ENCODE measurements around the gene LYSMD2. TPM values are rescaled to one million over a fixed set of nuclear protein-coding genes. Genes with fewer than 3 reads are reported as not detected.
A peak's percentile ranks its signal among the peaks of the same experiment; 100 is the strongest.

Gene LYSMD2
- total RNA-seq, 1 donor from 2014 or later: 4.3 TPM

DNA sequence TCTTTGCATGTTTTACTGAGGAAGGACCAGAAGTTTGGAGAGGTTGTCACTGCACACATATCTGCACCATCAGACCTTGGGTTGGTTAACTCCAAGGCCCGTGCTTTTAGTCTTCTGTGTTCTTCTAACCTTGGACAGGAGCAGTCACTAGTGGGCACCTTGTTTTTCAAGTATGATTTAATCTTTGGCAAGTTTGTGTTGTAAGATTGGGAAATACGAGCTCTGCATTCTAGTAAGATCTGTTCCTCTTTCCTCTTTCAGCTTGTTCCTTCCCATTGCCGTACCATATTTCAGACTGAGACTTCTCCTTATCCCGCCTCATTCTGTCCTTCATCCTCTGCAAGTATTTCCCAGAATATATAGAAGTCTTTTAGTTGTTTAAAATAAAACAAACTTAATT is 19.0 kb upstream of the LYSMD2 start:
- intact Hi-C loops (cut with DNase I): no loop called here

DNA sequence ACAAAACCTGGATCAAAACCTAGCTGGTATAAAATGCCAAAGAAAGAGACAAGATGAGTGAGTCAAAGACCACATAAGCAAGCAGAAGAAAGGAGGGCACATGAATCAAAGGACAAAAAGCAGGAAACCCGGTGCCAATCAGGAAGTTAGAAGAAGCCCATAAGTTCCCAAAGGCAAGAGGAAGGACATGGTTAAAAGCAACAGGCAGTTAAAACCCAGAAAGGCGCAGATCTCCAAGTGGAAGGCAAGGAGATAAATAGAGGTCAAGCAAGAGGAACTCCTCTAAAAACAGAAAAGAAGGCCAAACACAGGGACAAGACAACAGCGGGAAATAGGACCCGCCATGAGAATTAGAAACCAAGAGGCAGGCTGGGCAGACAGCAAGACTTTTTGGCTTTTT is 18.3 kb upstream of the LYSMD2 start:
- DNase-seq (no peak), ATAC-seq (ENCODE audit: poor library complexity) (no peak)
- intact Hi-C loops (cut with DNase I): no loop called here

More for the DNA sequence above, 19.0 kb upstream of the LYSMD2 start:
- ATAC-seq (ENCODE audit: poor library complexity) (no peak), DNase-seq (no peak)

DNA sequence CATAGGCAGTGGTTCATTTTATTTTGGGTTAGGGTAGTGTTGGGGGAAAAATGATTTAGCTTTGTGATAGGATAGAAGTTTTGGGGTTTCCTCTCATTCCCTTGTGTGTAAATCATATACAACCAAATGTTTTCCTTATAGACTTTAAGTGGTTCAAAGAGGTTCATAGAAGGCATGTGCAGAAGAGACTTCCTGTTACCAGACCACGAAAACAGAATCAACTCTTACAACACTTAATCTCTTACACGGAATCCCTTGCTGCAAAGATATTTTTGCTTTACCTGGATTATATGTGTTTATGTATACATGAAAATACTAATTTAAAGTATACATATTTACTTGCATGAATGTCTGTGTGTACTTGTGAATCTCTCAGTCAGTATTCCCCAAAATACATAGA is 16.8 kb upstream of the LYSMD2 start:
- no peak for DNase-seq
- no peak for ATAC-seq (ENCODE audit: poor library complexity)
- intact Hi-C loops (cut with DNase I): no loop called here

DNA sequence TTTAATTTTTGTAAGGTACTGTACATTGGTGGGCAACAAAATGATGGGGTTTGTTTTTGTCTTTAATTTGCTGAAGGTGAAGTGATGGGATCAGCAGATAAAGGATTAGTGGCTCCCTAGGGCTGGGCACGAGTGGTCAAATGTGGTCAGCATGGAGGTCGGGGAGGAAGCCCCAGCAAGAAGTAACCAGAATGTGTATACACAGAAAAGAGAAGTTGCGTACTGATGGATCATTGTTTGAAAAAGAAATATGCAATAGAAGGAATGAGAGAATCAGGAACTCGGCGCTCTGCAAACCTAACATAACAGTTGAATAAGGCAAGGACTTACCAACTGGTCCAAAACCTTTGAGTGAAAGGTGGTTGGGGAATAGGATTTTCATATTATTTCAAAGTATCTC is 15.4 kb upstream of the LYSMD2 start:
- intact Hi-C loops (cut with DNase I): no loop called here
- DNase-seq: no peak

DNA sequence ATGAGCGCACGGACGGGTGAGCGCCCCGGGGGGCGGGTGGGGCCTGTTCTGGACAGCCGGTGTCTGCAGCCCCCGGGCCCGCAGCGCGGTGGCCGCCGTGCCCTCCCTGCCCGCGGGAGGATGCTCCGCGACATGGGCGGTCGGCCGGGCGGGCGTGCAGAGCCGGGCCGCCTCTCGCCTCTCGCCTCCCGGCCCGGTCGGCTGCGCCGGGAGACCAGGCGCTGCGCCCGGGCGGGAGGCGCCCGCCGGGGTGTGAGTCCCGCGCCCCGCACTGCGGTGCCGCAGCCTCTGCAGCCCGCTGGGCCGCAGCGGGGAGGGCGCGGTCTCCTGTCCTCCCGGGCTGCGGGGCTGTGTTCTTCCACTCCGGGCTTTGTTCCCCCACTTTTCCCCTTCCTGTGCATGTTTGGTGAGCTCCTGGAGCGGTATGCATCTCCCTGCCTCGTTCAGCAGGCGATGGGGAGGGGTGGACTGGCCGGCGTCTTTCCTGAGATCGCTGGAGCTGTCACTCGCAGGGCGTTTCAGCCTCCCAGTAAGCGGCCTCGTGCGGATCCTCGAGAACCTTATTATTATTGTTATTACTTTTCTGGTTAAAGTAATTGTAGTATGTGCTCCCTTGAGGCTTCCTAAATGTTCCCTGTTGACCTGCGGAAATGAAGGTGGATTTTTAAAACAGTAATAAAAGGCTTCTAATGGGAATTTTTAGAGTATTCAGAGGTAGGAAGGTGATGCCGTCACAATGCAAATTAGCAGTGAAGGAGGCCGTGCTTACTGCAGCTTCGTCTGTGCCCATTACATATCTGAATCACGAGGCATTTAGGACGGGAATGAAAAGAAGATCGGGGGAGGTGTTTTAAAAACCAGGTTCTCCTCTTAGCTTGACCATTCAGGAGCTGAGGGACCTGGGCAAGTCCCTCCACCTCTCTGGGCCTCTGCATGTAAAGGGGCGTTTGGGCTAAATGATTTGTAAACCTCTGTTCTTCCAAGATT is 14.5 kb upstream of the LYSMD2 start:
- DNase-seq: peak; percentile 52

More for the DNA sequence above, 15.4 kb upstream of the LYSMD2 start:
- ATAC-seq (ENCODE audit: poor library complexity): no peak

DNA sequence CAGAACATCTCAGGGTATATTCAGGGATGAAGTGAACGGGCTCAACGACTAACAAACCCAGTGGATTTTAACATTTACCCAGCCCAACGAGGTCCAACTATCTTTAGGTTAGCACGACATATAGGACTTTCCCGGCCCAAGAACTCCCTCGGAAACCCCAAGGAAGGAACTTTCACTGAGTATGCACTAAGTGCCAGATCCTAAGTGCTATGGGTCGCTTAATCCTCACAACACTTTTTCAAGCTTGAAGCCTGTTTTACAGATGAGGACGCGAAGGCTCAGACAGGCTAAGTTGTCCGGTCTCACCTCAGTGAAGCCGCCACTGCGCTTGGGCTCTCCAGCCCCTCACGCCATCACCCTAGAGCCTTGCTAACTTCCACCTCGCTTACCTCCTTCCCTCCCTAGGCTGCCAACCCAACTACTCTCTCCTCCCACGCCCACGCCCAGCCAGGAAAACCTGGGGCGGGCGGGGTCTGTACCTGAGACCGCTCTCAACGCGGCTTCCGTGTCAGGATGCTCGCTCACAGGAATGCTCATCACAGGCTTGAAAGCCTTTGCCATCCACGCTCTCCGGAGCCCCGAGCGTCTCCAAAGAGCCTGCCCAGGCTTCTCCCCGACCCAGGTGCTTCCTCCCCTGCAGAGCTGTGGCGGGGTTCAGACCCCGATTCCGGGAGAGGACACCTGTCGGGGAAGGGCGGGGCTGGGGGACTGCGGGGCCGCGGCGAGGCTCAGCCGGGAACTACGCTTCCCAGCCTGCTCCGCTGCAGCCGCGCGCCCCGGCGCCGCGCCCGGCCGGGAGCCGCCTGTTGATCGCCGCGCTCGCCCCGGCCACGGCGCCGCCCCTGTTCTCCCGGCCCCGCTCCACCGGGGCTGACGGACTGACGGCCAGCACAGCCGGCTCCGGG is 13.6 kb upstream of the LYSMD2 start, which contains the start of gene TMOD2:
TSS of gene TMOD2 (plus strand) at position 806 of the 905 bp plus-strand sequence. CDS start 14,845 bp downstream, outside the sequence.
- DNase-seq (peak; percentile 70), ATAC-seq (ENCODE audit: poor library complexity) (peak; percentile 97)
- intact Hi-C loops (cut with DNase I): no loop called here

More for the DNA sequence above, 14.5 kb upstream of the LYSMD2 start:
- peak; percentile 47 for ATAC-seq (ENCODE audit: poor library complexity)
- intact Hi-C loops (cut with DNase I): no loop called here

DNA sequence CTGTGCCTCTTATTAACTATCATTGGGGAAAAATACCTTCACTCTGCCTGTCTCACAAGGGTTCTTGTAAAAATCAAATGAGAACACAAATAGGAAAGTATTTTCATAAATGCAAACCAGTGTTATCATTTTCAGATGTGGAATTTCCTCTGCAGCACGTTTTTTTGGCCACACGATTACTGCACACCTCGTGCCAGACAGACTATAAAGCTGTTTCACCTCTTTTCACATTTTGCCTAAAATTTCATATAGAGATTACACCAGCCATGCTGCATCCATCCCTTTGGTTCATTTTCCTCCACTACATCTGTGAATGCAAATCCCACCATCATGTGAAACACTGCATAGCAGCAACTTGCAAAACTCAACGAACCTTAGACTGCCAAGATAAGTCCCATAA is 12.7 kb upstream of the LYSMD2 start:
- intact Hi-C loops (cut with DNase I): no loop called here
- ATAC-seq (ENCODE audit: poor library complexity): no peak
- no peak for DNase-seq

DNA sequence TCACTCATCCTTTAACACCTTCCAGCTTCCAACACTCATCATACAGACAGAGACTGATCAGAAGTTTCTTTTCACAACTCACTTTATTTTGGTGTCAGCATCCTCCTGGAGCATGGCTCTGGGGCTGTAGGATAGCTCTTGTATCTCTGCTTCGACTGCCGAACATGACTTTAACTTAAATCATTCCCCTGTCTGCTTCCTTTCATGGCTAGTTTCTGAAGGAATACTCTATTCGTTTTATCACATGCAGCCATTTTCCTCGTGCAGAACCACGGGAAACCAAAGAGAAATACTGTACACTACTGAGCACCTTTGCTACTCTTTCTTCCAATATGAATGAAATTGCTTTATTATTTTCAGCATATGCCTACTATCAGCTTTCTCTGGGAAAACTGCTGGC is 11.9 kb upstream of the LYSMD2 start:
- DNase-seq: no peak
- ATAC-seq (ENCODE audit: poor library complexity): no peak
- intact Hi-C loops (cut with DNase I): no loop called here

DNA sequence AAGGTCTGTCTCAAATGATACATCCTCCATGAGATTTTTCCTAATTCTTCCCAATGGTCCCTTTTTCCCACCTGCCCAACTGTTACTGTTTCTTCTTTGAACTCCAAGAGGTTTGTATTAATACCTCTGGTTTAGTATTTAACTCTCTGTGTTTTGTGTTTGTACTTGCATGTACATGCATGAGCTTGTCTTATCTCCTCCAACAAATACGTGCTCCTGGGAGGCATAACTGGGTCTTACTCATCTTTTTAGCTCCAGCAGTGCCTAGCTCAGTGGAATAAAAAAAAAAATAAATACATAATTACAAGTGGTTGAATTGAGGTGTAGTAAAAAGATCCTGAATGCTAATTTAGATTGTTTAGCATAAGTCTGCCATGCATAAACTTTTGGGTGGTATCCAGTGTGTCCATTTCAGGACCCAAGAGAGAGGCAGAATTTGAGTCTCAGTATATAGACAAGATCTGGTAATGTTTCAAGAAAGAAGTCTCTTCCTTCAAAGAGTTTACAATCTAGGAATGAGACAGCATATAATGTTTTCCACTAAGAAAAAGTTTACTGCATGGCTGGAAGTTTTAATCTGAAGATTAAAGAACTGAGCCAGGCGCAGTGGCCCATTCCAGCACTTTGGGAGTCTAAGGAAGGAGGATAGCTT is 1.7 kb upstream of the LYSMD2 start:
- ATAC-seq (ENCODE audit: poor library complexity) (no peak), DNase-seq (no peak)
- intact Hi-C loops (cut with DNase I): no loop called here

DNA sequence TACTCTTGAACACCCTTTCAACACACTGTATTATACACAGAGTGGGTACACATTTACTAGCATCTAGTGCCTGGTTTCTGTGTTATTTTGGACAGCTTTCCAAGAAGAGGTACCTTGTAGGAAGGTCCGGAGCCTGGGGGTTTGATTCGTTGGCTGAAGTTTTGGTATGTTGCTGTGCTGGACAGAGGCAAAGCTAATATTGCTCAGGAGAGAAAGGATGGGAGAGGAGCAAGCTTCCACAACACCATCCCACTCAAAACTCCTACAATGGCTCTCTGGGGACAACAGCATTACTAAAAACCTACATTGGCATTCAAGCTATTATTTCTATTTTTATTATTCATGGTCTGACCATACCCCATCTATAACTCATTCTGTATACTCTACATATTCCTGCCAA is 1.1 kb upstream of the LYSMD2 start:
- intact Hi-C loops (cut with DNase I): no loop called here
- DNase-seq (no peak), ATAC-seq (ENCODE audit: poor library complexity) (no peak)

DNA sequence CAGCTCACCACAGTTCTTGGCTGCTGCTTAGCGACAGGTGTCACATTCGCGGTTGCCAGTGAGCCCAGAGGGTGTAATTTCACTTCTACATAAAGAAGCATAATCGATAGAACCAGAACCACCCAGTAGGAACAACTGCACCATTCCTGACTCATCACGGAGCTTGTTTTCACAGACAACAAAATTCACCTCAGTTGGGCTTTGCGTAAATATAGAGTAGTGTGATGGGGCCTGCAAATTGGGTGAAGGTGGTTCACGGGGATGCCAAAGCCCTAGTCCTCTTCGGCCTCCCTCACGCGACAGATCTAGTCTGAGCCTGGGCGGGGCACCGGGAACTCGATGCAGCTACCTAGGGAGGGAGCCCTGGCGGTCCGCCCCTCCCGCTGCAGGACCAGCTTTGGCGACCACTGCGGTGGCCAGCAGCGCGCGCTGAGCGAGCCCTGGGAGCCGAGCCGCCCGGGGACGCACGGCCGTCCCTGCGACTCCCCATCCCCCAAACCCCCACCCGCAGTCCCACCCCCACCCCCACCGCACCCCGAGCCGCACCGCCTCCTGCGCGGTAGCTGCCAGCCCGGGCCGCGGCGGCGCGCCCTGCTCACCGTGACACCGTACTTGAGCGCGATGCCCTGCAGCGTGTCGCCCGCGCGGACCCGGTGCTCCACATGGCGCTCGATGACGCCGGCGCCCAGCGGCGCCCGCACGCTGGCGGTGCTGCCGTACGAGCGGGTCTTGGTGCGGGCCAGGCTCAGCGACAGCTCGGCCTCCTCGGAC is 519 bp downstream of the LYSMD2 start:
- intact Hi-C loops (cut with DNase I): no loop called here
- peak; percentile 67 for DNase-seq
- ATAC-seq (ENCODE audit: poor library complexity): peak; percentile 61

DNA sequence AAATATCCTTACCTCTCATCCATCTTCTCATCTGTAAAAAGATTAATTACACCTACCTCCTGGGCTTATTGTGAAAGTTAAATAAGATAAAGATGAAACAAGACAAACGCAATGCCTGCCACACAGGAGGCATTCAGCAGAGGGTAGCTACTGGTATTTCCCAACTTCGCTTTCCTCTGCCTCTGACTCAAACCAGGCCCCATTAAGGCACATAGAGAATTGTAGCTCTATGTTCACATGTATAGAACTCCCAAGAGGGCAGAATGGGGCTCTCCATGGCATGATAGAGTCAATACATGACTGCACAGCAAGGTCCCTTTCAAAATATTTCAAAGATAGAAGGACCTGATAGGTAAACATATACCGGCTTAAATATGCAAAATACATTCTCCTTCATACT is 1.4 kb downstream of the LYSMD2 start:
- intact Hi-C loops (cut with DNase I): no loop called here
- ATAC-seq (ENCODE audit: poor library complexity) (no peak), DNase-seq (no peak)

DNA sequence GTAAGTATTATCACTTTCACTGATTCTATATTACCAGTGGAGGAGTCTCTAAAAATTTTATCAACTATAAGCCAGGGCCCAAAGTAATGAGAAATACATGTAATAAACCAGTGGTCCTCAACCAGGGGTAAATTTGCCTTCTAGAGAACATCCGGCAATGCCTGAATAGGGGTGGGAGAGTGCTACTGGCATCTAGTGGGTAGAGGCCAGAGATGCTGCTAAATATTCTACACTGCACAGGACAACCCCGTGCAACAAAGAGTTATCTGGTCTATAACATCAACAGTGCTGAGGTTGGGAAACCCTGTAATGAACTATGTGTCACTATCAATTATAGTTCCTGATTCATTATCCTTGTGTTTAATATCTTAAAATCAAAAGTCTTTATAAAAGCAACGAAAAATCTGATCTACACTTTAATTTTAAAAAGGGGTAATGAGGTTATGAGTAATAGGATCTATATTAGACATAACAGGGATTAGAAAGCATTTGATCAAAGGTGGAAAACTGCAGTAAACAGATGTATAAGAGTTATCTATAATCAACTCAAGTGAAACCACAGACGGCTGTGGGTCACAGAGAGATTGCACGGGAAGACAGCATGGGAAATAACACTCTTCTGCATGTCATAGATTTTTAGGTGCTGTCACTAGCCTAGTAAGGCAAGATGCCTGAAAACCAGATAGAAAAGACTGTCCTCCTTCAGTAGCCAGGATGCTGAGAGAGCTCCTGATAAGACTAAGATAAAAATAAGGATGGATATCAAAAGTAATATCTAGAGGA is 2.0 kb downstream of the LYSMD2 start:
- ATAC-seq (ENCODE audit: poor library complexity) (no peak), DNase-seq (no peak)
- intact Hi-C loops (cut with DNase I): no loop called here

DNA sequence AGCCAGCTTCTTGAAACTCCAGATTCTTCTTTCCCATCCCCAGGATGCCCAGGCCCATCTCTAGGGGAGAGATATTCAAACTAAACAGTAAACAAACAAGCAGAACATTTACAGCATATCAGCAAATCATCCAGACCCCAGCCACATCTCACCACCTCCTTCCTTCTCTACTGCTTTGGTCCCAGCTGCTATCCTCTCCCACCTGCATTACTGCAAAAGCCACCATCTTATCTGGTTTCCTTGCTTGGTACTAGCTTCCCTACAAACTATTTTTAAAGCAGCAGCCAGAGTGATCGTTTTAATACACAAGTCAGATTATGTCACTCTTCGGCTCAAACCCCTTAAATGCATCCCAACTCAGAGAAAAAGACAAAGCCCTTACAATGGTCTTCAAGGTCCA is 4.8 kb downstream of the LYSMD2 start:
- DNase-seq (no peak), ATAC-seq (ENCODE audit: poor library complexity) (no peak)
- intact Hi-C loops (cut with DNase I): no loop called here

DNA sequence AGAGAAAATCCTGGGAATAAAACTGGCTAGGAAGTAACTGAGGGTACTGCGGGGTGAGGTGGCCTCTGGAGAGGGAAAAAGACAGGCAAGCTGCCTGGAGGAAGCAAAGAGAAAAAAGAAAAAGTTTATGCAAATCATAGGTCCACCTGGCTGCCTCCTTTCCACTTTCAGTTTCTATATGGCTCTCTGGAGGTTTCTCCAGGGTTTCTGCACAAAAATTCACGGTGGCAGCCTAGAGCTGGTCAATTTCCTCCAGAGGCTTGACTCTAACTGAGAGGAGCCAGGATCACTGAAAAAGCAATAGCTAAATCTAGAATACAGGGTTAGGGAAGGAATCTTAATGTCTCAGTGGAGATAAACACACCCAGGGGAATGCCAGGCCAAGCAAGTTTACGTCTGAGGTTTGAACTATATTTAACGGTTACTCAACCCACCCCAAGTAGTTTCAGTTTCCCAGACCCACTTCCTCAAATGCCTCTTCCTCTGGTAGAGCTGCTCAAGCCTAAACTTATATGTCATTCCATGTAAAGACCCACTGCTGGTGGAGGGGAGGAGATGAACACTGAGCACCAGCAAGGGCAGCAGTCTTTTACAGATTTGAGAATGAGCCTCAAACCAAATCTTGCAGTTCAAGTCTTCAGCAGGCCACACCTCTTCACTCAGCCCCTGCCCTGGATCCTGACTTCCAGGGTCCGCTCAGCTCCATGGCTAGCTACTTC is 5.7 kb downstream of the LYSMD2 start:
- no peak for DNase-seq

DNA sequence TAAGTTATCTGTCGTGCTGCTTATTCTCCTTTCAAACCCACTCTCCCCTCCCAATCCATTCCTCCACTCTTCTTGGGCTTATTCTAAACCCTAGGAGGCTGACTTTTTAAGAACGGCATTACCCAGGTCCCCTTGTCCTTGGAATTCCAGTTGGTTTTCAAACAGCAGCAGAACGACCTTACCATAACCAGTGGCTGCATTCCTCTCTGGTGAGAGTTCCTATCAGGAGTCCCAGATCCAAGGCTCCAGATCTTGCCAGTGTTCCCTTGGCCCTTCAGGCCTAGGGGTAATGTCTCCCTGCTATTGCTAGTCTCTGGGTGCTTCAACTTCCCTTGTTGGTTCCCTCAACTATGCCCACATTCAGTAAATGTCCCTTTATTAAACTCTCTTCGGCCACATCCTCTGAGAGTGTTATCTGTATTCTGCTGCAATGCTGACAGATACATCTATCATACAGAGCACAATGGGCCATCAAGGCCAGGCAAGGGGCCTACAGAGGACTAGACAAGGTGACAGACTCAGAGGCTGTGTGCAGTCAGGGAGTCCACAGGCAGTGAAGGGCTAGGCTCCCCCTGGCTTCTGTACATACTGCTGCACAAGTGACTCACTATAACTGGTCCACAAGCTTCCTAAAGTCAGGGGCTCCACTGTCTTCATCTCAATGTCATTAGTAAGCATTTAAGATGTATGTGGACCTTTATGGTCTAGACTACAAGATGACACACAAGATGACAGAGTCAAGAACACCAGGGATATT is 10.1 kb downstream of the LYSMD2 start:
- ATAC-seq (ENCODE audit: poor library complexity): no peak
- intact Hi-C loops (cut with DNase I): loop anchor here (10.0 kb wide), 1 partner anchor 47 kb away; no protein-coding TSS in a partner anchor

More for the DNA sequence above, 5.7 kb downstream of the LYSMD2 start:
- ATAC-seq (ENCODE audit: poor library complexity): peak; percentile 78
- intact Hi-C loops (cut with DNase I): no loop called here

More for the DNA sequence above, 10.1 kb downstream of the LYSMD2 start:
- DNase-seq: no peak

Data from Right ventricle myocardium superior (tissue), 1 donor.